Measurements from ENCODE around the gene BCAS3. TPM values are rescaled to one million over a fixed set of nuclear protein-coding genes. Genes with fewer than 3 reads are reported as not detected.
"Not testable (repeated sequence)": the region's sequence is repeated elsewhere in the genome, so short reads cannot be mapped to it uniquely, and the experiment has no call there.

The BCAS3 gene
- polyA plus RNA-seq, 1 donor, result 29.1 TPM

DNA sequence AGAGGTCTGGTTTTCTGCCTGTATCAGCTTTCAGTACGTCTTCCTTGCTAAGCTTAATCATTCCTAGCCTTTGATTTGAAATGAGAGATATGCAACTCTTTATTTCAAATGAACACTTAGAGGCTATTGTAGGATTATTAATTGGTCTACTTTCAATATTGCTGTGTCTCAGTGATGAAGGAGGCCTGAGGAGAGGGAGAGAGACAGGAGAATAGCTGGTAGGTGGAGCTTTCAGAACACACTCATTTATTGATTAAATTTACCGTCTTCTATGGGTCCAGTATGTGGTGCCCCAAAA, 187.0 kb downstream of the BCAS3 start:
- no peak for DNase-seq

DNA sequence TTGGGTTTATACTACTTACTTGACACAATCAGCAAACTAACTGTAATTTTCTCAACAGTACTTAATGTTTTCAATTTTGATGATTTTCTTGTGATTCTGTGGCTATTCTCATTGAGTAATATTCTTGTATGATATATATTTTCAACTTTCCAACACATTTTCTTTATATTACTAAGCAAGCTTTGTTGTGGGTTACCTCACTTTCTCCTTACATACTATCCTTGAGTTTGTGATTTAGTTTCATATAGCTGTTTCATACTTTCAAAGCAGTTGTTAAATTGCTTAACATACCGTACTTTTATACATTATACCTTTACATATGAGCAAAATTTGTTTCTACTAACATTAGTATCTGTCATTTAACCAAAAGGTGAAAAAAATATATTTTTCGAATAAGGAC, 197.1 kb downstream of the BCAS3 start:
- no peak for DNase-seq

DNA sequence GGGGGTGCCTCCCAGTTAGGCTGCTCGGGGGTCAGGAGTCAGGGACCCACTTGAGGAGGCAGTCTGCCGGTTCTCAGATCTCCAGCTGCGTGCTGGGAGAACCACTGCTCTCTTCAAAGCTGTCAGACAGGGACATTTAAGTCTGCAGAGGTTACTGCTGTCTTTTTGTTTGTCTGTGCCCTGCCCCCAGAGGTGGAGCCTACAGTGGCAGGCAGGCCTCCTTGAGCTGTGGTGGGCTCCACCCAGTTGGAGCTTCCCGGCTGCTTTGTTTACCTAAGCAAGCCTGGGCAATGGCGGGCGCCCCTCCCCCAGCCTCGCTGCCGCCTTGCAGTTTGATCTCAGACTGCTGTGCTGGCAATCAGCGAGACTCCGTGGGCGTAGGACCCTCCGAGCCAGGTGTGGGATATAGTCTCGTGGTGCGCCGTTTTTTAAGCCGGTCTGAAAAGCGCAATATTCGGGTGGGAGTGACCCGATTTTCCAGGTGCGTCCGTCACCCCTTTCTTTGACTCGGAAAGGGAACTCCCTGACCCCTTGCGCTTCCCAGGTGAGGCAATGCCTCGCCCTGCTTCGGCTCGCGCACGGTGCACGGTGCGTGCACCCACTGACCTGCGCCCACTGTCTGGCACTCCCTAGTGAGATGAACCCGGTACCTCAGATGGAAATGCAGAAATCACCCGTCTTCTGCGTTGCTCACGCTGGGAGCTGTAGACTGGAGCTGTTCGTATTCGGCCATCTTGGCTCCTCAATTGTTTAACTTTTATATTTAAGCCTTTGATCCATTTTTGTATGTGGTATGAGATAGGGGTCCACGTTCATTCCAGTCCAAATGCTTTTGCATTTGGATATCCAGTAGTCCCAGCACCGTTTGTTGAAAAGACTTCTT, 209.3 kb downstream of the BCAS3 start:
- not testable (repeated sequence) for DNase-seq

DNA sequence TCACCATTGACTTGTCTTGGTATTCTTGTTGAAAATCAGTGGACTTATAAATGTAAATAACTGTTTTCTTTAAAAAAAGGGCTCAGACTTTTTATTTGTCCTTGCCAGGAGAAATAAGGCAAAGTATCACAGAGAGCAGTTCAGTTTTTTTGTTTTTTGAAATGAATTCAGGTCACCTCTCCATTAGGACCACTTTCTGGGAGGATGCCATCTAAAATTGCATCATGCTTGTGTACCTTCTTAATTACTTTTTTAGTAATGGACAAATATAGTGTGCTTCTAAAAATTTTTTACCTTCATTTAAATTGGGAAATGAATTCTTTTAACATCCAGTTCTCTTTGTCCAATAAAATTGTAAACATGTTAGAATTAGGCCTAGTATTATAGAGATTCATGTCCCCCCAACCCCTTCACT, 210.0 kb downstream of the BCAS3 start:
- no peak for DNase-seq

DNA sequence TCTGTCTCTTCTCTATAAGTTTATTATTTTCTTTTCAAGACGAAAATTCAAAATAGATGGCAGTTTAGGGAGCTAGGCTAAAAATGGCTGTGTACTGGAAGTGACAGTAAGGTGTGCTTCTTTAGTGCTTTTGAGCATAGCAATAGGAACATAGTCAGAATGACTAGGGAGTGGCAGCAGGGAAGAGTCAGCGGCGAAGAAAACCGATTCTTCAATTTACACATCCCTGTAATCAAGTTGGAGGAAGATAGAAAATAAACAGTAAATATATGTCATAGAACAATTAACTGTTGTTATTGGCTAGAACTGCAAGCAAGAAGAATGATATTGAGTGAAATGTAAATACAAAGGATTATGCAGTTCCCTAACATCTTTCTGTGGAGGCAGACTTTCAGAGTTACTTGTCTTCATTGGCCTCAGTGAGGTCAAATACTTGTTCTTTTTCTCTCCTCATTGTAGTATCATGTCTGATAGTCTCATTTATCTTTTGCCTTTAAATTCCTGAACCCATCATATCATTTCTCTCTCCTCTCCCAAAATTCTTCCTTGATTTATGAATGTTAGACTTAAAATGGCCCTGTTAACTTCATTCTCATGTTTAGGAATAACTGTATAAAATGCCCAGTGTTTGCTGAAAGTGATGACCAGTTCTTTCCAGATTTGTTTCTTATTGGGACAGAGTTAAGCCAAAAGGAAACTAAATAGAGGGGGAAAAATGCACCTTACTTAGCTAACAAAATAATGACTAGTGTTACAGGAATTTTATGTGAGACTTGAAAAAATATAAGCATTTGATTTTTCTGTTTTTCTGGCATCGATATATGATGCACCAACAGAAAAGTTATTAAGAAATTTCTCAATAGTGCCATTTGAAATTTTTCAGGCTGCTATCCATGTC, 211.4 kb downstream of the BCAS3 start:
- no peak for DNase-seq

DNA sequence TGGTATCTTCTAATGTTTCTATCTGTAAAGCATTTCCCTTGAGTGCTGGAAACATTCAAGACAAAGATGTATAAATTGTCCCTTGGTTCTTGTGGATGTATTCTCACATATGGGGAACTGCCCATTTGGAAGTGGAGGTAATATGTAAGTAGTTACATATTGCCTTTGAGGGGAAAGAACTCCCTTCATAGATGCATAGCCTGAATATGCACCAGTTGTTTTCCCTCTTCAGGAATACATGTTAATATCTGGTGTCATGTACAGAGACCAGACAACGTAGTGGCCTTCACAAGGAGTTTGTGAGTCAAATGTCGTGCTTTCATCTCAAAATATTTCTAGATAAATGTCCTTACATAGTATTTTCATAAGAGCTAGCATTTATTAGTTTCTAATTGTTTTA, 213.5 kb downstream of the BCAS3 start:
- DNase-seq, result no peak

DNA sequence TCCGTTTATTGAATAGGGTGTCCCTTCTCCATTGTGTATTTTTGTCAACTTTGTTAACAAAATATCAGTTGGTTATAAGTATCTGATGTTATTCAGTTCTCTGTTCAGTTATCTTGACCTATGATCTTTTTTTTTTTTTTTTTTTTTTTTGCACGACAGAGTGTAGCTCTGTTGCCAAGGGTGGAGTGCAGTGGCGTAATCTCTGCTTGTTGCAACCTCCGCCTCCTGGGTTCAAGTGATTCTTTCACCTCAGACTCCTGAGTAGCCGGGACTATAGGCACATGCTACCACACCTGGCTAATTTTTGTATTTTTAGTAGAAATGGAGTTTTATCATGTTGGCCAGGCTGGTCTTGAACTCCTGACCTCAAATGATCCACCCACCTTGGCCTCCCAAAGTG, 215.8 kb downstream of the BCAS3 start:
- no peak for DNase-seq

DNA sequence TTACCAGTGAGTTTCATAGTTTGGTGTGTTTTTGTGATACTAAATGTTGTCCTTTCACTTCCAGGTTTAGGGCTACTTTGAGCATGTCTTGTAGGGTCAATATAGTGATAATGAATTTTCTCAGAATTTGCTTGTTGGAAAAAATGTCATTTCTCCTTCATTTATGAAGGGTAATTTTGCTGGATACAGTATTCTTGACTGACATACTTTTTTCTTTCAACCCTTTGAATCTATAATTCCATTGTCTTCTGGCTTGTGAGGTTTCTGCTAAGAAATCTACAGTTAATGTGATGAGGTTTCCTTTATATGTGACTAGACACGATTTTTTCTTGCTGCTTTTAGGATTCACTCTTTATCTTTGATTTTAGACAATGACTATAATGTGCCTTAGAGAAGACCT, 219.3 kb downstream of the BCAS3 start:
- no peak for DNase-seq

DNA sequence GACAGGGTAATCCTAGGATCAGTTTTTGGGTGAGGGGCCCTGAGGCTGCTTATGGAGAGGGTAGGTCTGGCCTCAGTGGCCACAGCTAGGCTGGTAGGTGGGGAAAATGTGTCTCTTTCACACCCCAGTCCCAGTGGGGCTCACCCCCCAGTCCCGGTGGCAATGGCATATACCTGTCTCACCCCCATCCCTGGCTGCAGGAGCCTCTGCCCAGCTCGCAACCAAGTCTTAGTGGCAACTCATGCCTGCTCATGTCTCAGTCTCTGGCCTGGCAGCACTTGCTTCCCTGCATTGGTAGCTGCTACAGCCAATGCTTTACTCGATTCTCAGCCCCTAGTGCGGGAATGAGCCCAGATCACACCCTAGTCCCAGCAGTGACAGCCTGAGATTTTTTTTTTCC, 221.5 kb downstream of the BCAS3 start:
- no peak for DNase-seq

DNA sequence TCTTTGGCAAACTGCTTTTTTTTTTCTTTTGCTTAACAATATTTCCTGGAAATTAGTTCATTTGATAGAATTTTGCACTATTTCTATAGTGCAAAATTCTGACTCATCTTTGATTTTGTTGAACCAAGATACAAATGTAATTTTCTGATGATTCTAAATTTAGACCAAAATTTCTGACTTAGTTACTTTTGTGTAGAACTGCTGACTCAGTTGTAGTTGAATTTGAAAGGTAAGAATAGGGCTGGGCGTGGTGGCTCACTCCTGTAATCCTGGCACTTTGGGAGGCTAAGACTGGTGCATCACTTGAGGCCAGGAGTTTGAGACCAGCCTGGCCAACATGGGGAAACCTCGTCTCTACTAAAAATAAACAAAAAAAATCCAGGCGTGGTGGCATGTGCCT, 223.0 kb downstream of the BCAS3 start:
- no peak for DNase-seq

DNA sequence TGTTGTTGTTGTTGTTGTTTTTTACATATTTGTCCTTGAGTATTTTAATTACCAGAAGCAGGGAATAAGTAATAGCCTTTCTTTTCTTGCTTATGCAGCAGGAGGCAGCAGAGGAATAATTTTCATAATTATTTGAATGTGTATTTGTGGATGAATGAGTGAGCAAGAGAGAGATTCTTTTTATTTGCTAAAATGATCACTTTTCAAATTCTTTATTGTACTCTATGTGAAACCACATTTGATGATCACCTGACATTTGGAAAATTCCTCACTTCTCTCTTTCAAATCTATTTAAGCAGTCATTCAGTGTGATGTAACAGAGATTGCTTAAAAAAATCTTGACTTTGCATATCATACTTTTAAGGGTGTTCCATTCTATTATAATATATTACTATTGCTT, 223.6 kb downstream of the BCAS3 start:
- no peak for DNase-seq

DNA sequence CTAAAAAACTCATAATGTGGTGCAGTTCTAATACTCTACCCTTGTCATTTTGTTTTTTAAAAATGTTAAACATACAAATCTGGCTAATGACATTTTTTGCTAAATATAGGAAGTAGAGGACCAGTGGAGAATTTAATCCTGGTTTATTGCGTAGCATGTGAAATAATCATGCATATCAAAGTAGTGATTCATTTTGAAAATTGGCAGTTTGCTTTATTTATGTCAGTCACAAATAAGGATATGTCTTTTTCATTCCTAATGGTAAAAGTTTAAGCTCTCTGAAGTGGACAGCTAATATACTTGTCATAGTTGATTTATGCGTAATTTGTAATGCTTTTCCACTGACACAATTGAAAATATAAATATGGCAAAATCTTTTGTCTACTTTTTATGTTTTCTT, 224.2 kb downstream of the BCAS3 start:
- DNase-seq, result no peak

DNA sequence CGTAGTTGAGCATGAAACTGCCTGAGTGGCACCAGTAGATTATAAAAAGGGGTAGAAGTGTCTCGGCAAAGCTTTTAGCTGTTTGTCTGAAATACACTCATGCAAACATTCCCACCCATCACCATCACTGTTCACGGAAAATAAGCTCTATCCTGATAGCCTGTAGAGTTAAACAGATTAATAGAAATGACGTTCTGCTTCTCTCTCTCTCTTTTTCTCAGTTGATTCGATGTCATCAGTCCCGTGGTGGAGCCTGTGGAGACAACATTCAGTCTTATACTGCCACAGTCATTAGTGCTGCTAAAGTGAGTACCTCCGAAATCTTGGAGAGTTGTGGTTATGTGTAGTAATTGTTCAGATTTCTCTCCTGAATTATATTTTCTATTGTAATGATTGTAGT, 224.7 kb downstream of the BCAS3 start:
- DNase-seq, result no peak

DNA sequence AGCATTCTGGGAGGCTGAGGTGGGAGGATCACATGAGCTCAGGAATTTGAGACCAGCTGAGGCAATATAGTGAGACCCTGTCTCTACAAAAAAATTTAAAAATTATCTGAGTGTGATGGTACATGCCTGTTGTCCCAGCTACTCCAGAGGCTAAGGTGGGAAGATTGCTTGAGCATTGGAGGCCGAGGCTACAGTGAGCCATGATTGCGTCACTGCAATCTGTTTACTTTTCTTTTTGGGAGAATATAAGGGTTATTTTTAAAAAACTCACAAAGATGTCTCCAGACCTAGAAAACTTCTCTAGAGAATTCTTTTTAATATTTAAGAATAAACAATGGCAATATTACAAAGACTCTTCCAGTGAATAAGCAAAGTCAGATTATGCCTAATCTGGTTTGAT, 226.9 kb downstream of the BCAS3 start:
- DNase-seq, result no peak

DNA sequence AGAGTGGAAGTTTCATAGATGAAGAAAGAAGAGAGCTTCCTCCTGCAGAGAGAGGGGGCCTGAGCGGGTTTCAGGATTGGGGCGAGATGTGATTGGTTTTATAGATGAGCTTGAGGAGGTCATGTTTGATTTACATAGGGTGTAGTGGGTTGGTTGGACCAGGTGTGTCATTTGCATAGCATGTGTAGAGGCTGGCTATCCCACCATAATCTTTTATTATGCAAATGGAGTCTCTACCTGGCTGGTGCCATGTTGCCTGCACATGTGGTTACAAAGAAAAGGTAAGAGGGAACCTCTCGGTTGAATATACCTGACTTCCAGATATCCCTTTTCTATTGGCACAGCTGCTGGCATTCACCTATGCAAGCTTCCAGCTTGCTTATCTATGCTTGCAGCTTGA, 228.1 kb downstream of the BCAS3 start:
- DNase-seq, result no peak

DNA sequence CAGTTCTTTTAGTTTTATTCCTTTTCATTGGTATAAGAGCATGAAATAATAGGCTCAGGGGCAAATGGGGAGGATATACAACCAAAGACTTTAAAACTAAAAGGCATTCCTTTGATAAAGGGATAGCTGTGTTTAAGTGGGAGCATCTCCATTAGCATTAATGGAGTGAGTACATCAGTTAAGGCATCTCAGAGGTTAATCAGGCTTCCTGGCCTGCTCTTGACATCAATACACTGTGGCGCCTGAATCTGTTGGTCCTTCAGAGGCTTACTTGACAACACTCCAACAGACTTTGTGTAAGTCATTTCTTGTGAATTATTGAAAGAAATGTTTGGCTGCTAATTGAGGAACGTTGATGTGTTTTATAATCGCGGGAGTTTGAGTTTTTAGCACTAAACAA, 230.7 kb downstream of the BCAS3 start:
- DNase-seq, result no peak

DNA sequence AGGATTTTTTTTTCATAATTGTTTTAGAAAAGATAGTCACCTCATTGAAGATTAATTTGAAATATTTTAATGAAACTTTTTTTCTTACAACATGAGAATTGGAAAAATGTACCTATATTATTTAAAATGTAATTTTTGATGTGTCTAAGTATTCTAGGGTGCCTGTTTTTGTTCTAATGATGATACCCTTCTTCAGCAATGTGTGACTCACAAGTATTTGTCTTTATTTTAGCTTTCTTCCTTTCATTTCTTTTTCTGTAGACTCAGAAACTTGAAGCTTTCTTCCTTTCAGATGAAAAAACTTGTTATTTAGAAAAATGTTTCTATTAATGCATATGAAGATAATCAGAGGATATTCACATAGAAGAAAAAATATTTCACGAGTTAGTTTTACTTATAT, 231.8 kb downstream of the BCAS3 start:
- DNase-seq, result no peak

DNA sequence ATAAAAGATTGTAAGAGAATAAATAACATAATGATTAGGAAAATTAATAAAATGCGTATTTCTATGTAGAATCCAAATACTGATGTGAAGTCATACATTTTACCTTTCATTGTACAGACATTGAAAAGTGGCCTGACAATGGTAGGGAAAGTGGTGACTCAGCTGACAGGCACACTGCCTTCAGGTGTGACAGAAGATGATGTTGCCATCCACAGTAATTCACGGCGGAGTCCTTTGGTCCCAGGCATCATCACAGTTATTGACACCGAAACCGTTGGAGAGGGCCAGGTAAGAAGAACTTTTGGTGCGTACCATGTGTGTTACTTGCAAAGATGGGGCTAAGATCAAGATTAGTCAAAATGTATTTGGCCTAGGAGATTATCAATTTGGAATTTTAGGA, 232.8 kb downstream of the BCAS3 start:
- no peak for DNase-seq

DNA sequence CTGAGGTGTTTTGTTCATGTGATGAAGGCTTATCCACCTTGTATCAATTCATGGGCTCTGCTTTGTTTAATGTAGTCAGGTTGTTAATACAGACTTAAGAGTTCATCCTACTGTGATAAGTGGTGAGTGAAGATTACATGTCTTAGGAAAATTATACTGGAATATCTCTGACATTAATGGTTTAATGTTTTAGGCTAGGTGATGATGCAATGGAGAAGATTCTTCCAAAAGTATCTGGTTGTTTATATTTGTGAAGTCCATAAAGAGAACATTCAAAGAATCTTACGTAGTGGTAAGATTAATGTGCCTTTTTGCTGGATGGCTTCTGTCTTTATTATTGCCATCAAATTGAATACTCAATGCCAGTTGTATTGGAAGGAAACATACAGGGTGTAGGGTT, 236.4 kb downstream of the BCAS3 start:
- DNase-seq, result no peak

DNA sequence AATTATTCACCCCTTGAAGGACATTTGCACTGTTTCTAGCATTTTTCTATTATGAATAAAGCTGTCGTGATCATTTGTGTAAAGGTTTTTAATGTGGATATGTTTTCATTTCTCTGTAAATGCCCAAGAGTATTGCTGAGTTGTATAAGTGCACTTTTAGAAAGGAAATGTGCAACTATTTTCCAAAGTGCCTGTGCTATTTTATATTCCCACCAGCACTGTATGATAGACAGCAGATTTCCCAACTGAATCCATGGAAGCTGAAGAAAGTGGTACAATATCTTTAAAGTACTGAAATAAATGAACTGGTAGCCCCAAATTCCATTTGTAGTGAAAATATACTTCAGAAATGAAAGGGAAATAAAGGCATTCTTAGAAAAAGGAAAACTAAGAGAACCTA, 238.4 kb downstream of the BCAS3 start:
- no peak for DNase-seq

DNA sequence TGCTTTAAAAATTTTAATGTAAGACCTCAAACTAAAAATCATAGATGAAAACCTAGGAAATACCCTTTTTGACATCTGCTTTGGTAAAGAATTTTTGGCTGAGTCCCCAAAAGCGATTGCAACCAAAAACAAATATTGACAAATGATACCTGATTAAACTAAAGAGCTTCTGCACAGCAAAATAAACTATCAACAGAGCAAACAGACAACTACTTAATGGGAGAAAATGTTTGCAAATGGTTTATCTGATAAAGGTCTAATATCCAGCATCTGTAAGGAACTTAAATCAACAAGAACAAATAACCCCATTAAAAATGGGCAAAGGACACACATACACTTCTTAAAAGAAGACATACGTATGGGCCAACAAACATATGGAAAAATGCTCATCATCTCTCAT, 242.5 kb downstream of the BCAS3 start:
- no peak for DNase-seq

DNA sequence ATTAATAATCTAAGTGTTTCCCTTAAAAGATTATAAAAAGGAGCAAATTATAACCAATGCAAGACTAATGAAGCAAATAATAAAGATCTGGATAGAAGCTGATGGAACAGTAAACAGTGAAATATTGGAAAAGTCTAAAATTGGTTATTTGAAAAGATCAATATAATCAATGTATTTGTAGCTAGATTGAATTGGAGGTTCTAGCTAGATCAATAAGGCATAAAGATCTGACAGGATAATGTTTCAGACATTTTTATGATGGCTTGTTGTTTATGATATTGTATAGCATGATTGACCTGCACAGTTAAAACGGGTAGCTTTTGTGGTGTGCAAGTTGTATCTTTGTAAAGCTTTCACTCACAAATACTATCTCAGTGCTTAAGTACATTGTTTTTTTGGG, 245.3 kb downstream of the BCAS3 start:
- no peak for DNase-seq

DNA sequence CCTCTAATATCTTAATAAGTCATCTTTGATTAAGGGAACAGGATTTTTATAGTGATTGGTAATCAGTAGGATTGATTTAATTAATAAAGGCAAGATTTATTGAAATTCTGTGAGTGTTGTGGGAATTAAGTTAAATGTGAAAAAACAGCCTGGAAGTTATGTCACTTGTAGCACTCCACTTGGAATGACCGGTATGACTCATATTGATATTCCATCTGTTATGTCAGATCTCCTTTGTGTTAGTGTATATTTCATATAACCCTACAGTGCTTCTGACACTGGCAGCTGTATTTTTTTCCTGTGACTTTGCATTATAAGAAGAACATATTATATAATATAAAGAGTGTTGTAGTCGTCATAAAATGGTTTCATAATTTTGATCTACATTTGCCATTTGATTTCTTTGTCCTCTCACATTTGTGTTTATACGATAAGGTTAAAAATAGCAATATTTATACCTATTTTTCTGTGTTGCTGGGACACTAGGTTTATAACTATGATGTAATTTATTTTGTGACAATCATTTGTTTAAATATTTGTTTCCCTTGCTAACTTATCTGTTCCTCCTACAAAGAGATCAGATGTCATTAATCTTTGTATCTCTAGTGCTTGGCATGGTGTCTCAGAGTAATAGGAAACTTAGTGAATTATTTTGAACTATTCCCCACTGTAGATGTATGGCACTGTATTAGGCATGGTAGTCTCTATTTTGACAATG, 249.0 kb downstream of the BCAS3 start:
- no peak for DNase-seq

Measured in left kidney (tissue), 2 donors.